K562 (cell line): ENCODE results near the gene HIPK2.

Experiments used
- CBX3 ChIP-seq, 2 experiments: IDR thresholded peaks; 1 replicate in 1 of 2; 2 replicates in 1 of 2; pipeline ENCODE4 v1.6.1; 2012; ENCODE audit warnings: inconsistent platforms in 2 of 2, low read length in 2 of 2, borderline replicate concordance in 1 of 2, control low read depth in 1 of 2
- DPF2 ChIP-seq: fragments of 450-650 bp; IDR thresholded peaks from 2 replicates; pipeline ENCODE4 v1.6.1; 2016
- HDAC6 ChIP-seq: IDR thresholded peaks from 2 replicates; pipeline ENCODE4 v1.6.1; 2012; ENCODE audit warnings: low read depth, mild to moderate bottlenecking, control low read depth, inconsistent platforms, low read length, moderate library complexity
- KAT7 ChIP-seq: sonication (generic); formaldehyde crosslinking; IDR thresholded peaks from 2 replicates; pipeline ENCODE4 v1.8.0; 2022; ENCODE audit warnings: missing genetic modification reagents, mild to moderate bottlenecking, borderline replicate concordance
- POLR2AphosphoS5 ChIP-seq: IDR thresholded peaks from 2 replicates; pipeline ENCODE4 v1.6.1; 2011; ENCODE audit warnings: mild to moderate bottlenecking, low read depth, low read length, moderate library complexity; ENCODE audit not compliant: control insufficient read depth, insufficient read depth
- RAD21 ChIP-seq, 2 experiments: fragments of 250-450 bp in 1 of 2; fragments of 450-650 bp in 1 of 2; sonication (Bioruptor Pico) in 1 of 2; formaldehyde crosslinking in 1 of 2; IDR thresholded peaks in 1 of 2; conservative IDR thresholded peaks in 1 of 2; 2 replicates each; pipeline versions ENCODE4 v1.4.0 to v1.8.0; 2020 to 2022; ENCODE audit warnings: mild to moderate bottlenecking in 2 of 2, moderate library complexity in 1 of 2
- STAT5B ChIP-seq: fragments of 250-450 bp; sonication (Bioruptor Pico); IDR thresholded peaks from 2 replicates; pipeline ENCODE4 v1.8.0; 2021; ENCODE audit warnings: mild to moderate bottlenecking, inconsistent platforms
- TF ChIP-seq, protein P1 (sequence below): sonication (generic); IDR thresholded peaks from 2 replicates; pipeline ENCODE4 v1.6.1; 2016
- TF ChIP-seq, protein P2 (sequence below): fragments of 450-650 bp; IDR thresholded peaks from 2 replicates; pipeline ENCODE4 v1.6.1; 2017; ENCODE audit warnings: mild to moderate bottlenecking, moderate library complexity
- TF ChIP-seq, protein P3 (sequence below), 3 experiments: IDR thresholded peaks in 2 of 3; conservative IDR thresholded peaks in 1 of 3; 2 replicates each; pipeline ENCODE4 v1.5.1; 2011 to 2012; ENCODE audit warnings: low read length in 3 of 3, mild to moderate bottlenecking in 3 of 3, control low read depth in 2 of 3, improper control_type of control experiment in 1 of 3, inconsistent platforms in 1 of 3, low read depth in 1 of 3, mixed read lengths in 1 of 3, moderate library complexity in 1 of 3; ENCODE audit not compliant: insufficient read depth in 2 of 3

DNA sequence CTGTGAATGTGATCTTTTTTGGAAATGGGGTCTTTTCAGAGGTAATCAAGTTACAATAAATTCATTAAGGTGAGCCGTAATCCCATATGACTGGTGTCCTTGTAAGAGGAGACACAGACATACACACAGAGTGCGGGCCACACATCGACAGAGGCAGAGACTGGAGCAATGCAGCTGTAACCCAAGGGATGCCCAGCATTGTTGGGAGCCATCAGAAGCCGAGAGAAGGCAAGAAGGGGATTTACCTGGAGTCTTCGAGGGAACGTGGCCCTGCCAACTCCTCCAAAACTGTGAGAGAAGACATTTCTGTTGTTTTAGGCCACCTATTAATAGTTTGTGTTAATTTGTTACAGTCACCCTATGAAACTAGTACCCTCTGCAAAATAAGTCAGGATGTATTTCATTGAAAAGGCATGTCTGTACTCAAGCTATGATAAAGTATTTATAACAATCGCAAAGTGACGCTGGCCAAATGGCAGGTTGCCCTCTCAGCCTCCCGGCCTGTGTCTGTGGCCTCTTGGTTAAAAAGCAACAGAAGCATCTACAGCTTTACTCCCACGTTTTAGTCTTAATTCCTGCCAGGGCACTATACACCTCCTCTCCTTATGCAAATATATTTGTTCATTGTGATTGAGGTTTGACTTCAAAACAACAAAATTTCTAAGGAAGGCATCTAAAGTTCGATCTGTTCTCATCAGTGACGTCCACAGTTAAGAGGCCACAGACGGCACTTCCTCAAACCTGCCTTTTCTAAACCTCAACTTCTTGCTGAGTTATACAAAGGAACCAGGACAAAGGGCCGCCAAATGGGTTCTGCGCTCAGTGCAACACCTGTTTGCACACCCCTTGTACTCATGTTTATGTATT, 46.8 kb downstream of the HIPK2 start:
- TF ChIP-seq, protein P1, sequence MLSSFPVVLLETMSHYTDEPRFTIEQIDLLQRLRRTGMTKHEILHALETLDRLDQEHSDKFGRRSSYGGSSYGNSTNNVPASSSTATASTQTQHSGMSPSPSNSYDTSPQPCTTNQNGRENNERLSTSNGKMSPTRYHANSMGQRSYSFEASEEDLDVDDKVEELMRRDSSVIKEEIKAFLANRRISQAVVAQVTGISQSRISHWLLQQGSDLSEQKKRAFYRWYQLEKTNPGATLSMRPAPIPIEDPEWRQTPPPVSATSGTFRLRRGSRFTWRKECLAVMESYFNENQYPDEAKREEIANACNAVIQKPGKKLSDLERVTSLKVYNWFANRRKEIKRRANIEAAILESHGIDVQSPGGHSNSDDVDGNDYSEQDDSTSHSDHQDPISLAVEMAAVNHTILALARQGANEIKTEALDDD: no peak
- TF ChIP-seq KAT7 (CRISPR knock-in tag) (no peak), POLR2AphosphoS5 (no peak), STAT5B (no peak), HDAC6 (no peak), DPF2 (no peak), RAD21 (CRISPR knock-in tag; conservative IDR thresholded peaks at IDR 0.05 in 1 of 2, IDR thresholded peaks at IDR 0.05 in 1 of 2) (no peak), CBX3 (IDR thresholded peaks at IDR 0.05; ENCODE audit: borderline replicate concordance in 1 of 2, low read length in 2 of 2) (no peak)
- TF ChIP-seq, protein P2, sequence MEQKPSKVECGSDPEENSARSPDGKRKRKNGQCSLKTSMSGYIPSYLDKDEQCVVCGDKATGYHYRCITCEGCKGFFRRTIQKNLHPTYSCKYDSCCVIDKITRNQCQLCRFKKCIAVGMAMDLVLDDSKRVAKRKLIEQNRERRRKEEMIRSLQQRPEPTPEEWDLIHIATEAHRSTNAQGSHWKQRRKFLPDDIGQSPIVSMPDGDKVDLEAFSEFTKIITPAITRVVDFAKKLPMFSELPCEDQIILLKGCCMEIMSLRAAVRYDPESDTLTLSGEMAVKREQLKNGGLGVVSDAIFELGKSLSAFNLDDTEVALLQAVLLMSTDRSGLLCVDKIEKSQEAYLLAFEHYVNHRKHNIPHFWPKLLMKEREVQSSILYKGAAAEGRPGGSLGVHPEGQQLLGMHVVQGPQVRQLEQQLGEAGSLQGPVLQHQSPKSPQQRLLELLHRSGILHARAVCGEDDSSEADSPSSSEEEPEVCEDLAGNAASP: no peak
- TF ChIP-seq, protein P3, sequence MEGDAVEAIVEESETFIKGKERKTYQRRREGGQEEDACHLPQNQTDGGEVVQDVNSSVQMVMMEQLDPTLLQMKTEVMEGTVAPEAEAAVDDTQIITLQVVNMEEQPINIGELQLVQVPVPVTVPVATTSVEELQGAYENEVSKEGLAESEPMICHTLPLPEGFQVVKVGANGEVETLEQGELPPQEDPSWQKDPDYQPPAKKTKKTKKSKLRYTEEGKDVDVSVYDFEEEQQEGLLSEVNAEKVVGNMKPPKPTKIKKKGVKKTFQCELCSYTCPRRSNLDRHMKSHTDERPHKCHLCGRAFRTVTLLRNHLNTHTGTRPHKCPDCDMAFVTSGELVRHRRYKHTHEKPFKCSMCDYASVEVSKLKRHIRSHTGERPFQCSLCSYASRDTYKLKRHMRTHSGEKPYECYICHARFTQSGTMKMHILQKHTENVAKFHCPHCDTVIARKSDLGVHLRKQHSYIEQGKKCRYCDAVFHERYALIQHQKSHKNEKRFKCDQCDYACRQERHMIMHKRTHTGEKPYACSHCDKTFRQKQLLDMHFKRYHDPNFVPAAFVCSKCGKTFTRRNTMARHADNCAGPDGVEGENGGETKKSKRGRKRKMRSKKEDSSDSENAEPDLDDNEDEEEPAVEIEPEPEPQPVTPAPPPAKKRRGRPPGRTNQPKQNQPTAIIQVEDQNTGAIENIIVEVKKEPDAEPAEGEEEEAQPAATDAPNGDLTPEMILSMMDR (IDR thresholded peaks at IDR 0.05 in 2 of 3, conservative IDR thresholded peaks at IDR 0.05 in 1 of 3; ENCODE audit: insufficient read depth in 2 of 3, low read depth in 1 of 3, low read length in 3 of 3): no peak
